Heart left ventricle (tissue), 13 donors: ENCODE measurements around the gene RPGRIP1.

Source experiments
- CTCF ChIP-seq, 12 donors: fragments of 200-600 bp; sonication (generic) in 4 of 12; IDR thresholded peaks; one replicate each; pipeline versions ENCODE4 v1.5.0 to v1.8.0; 2018 to 2022; ENCODE audit warnings: antibody characterized with exemption in 12 of 12, mild to moderate bottlenecking in 5 of 12
- POLR2A ChIP-seq, 2 donors: fragments of 450-650 bp; IDR thresholded peaks; one replicate each; pipeline ENCODE4 v1.6.1; 2017; ENCODE audit warnings: antibody characterized with exemption in 2 of 2, mild to moderate bottlenecking in 2 of 2, moderate library complexity in 2 of 2
- donor health status: ischemic (EF 13 %, LVEDD 7.1; RV severe dilation, severe dysfunction).
- donor health status: DM: no; HTN: yes; CAD: no.
- donor health status: DM: no; HTN: no; CAD: no.
- donor health status: ischemic (EF 25% LVEDD 6.9; RV normal size, moderate dysfunction).
- donor health status: ischemic (EF 25% LVEDD 5.7; RV mildly dilated, moderate dysfunction).
- donor health status: ischemic (EF 35%, LVEDD 5.7; RV mildly dilated, moderate dysfunction).
- donor health status: nonischemic (EF 11% LVEDD 7.7; RV severe dilation, severe dysfunction).
- donor health status: DM: yes; HTN: yes; CAD: no.
- donor health status: PGD.
- donor health status: ischemic (EF 29% LVEDD 5.4; RV normal size, mild dysfunction).
- donor health status: nonischemic (EF 23%, LVEDD 6.1; RV moderate dilation, normal function).

GRCh38 chr14:21279783-21280182, at the start of gene RPGRIP1:
- TF ChIP-seq CTCF (IDR thresholded peaks at IDR 0.05) (no peak), POLR2A (IDR thresholded peaks at IDR 0.05) (no peak)
